ENCODE measurements around the gene LIN7B. TPM values are rescaled to one million over a fixed set of nuclear protein-coding genes. Genes with fewer than 3 reads are reported as not detected.

LIN7B gene
- total RNA-seq, 1 donor from 2014 or later, result 3.7 TPM

DNA sequence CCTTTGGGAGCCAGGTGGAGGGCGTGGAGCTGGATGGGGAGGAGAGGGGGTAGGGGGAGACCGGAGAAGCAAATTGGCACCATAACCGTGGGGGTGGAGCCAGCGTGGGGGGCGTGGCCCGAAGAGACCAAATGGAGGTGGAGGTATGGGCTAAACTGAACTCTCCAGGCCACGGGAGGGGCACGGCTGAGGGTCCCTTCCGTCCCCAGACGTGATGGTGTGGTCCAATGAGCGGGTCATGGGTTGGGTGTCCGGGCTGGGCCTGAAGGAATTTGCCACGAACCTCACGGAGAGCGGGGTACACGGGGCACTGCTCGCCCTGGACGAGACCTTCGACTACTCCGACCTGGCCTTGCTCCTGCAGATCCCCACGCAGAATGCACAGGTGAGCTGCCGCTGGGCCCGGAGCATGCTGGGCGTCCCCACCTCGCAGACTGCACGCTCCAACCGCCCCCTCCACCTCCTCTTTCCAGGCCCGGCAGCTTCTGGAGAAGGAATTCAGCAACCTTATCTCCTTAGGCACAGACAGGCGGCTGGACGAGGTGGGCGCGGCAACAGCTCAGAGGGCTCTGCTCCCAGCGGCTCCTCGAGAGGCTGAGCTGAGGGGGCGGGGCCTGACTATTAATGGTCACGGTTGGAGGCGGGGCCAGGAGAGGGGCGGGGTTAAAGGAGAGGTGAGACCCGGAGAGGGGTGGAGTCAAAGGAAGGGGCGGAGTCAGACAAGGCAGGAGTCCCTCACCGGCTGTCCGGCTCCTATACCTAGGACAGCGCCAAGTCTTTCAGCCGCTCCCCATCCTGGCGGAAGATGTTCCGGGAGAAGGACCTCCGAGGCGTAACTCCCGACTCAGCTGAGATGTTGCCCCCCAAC lies 34.8 kb downstream of the LIN7B start:
- TF ChIP-seq, protein P1, sequence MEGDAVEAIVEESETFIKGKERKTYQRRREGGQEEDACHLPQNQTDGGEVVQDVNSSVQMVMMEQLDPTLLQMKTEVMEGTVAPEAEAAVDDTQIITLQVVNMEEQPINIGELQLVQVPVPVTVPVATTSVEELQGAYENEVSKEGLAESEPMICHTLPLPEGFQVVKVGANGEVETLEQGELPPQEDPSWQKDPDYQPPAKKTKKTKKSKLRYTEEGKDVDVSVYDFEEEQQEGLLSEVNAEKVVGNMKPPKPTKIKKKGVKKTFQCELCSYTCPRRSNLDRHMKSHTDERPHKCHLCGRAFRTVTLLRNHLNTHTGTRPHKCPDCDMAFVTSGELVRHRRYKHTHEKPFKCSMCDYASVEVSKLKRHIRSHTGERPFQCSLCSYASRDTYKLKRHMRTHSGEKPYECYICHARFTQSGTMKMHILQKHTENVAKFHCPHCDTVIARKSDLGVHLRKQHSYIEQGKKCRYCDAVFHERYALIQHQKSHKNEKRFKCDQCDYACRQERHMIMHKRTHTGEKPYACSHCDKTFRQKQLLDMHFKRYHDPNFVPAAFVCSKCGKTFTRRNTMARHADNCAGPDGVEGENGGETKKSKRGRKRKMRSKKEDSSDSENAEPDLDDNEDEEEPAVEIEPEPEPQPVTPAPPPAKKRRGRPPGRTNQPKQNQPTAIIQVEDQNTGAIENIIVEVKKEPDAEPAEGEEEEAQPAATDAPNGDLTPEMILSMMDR (conservative IDR thresholded peaks at IDR 0.05; ENCODE audit: low read depth, low read length), result no peak
- peak overlapping the region; percentile 78 for H3K4me3 ChIP-seq (ENCODE audit: low read depth, low read length)
- no peak for DNase-seq (ENCODE audit: low read depth)

DNA sequence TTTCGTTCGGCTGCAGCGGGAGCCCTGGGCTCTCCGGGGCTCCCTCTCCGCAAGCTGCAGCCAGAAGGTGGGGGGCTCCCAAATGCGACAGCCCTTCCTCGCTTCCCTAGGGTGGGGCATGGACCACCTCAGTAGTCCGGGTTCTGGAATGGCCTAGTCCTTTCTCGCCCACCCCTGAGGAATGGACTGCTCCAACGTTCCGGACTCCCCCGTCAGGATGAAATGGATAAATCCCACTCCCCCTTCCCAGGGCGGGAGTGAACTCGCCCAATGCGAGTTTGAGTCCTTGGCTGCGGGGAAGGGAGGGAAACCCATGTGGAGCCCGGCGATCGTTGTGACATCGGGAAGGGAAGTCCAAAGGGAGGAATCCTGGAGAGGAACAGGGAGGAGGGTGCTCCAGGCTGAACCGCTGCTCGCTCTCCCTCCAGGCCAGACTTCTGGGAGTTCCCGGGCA lies 35.5 kb downstream of the LIN7B start:
- DNase-seq (ENCODE audit: low read depth), result no peak
- H3K4me3 ChIP-seq (ENCODE audit: low read depth, low read length), result peak overlapping the region; percentile 78
- TF ChIP-seq, protein P1 (conservative IDR thresholded peaks at IDR 0.05; ENCODE audit: low read depth, low read length), result no peak

DNA sequence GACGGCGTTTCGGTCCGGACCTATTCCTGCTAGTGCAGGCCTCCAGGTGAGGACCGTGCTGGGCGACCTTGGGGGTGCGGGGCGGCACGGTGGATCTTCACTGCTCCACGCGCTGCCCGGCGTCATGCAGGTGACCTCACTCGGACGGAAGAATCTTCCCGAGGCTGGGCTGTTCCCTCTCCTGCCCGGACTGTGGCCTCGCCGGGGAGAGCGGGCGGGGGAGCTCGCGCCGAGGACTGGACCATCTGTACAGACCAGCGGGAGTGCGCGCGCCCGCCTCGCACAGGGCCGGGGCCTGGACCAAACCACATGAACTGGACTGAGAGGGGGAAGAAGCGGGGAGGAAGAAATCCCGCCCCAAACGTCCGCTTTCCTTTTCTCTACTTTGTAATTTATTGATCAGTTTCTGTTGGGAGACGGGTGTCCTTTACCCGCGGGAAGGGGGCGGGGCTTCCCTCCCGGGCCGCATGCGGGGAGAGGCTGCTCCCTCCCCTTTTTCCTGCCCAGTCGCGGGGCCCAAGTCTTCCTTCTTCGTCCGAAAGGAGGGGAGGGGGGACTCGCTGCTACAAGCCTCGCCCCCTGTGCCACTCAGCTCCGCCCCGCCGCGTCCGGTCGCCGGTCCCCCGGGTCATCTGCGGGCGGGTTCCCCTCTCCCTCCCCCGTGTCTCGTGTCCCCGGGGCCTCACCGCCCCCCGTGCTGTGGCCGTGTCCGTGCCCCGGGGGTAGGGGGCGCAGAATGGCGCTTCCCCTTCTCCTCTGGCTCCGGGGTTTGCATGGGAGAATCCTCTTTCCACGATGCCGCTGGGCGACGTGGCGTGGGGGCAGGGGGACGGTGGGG lies 36.2 kb downstream of the LIN7B start:
- TF ChIP-seq, protein P1 (conservative IDR thresholded peaks at IDR 0.05; ENCODE audit: low read depth, low read length), result no peak
- H3K4me3 ChIP-seq (ENCODE audit: low read depth, low read length), result peak overlapping the region; percentile 78
- DNase-seq (ENCODE audit: low read depth), result no peak

DNA sequence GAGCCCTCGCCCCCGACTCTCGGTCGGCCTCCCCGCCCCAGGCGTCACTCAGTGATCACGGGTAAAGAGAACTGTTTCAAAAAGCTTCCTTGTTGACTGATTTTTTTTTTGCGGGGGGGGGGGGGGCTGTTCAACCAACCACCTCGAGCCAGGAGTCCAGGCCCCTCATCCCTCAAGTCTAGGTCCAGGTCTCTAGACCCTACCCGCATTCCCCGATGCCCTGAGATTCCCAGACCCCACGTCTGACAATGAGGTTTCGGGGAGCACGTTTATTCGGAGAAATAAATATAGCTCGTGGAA lies 36.7 kb downstream of the LIN7B start:
- TF ChIP-seq, protein P1 (conservative IDR thresholded peaks at IDR 0.05; ENCODE audit: low read depth, low read length), result no peak
- DNase-seq (ENCODE audit: low read depth), result no peak
- peak overlapping the region; percentile 78 for H3K4me3 ChIP-seq (ENCODE audit: low read depth, low read length)

DNA sequence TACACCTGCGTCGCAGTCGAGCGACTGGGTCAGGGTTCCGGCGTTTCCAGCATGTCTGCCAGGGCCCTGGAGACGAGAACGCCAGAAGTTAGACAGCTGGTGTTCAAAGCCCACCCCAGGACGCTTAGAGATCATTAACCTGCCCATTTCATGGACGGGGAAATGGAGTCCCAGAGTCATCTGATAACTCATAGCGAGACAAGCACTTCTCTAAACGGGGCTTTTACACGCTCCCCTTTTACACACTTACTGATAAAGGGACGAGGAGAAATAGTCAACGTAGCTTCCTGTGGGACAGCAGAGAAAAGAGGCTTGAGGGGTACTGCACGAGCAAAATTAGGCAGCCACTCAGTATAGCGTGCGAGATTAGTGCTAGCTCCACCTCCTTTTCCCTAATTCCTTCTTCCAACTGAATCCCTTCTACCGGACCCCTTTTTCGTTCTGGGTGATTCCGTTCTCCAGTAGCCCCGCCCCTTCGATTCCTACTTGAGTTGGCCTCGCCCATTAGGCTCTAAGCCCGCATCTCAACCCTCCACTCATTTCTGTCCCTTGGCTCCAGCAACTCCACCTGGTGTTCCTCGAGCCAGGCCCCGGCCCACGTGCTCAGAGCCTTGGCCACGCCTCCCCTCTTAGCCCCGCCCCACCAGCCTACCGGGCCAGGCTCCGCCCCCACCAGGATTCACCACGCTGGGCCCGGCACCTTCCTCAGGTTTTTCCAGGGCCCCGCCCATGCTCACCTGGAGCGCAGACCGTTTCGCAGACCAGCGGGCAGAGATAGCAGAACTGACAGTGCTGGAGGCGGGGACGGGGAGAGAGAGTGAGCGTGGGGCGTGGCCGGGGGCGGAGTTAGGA lies 37.3 kb downstream of the LIN7B start:
- DNase-seq (ENCODE audit: low read depth), result no peak
- H3K4me3 ChIP-seq (ENCODE audit: low read depth, low read length), result peak overlapping the region; percentile 16
- TF ChIP-seq, protein P1 (conservative IDR thresholded peaks at IDR 0.05; ENCODE audit: low read depth, low read length), result no peak

DNA sequence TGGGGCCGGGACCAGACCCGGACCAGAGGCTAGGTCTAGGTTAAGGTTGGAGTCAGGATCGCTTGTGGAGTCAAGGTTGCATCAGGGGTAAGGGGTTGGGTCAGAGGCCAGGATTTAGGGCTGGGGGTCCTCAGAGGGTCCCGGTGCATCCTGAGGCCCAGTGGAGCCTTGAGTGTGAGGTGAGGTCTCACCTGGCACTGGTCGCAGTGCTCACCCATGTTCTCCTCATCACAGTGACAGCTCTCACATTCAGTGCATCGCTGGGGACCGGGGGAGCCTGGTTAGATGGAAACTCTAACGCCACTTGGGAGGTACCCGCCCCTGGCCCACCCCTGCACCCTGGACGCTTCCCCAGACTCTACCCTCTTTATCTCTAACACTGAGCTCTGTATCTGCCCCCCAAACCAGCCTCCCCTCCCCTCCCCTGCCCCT lies 38.0 kb downstream of the LIN7B start:
- TF ChIP-seq, protein P1 (conservative IDR thresholded peaks at IDR 0.05; ENCODE audit: low read depth, low read length), result no peak
- H3K4me3 ChIP-seq (ENCODE audit: low read depth, low read length), result no peak overlapping the region
- DNase-seq (ENCODE audit: low read depth), result no peak

Measured in epithelial cell of proximal tubule (primary cell).